HPDE6-E6E7 (cell line): Measurements from ENCODE around the gene ARL6IP5.

Source experiments
- DNase-seq: peaks from one replicate; pipeline ENCODE4 v3.0.0; 2011; ENCODE audit warnings: missing footprints; ENCODE audit errors: extremely low spot score

The ARL6IP5 gene

GRCh38 chr3:69116897-69117296 lies 32.2 kb downstream of the ARL6IP5 start:
- DNase-seq: peak; percentile 3

- no peak for DNase-seq
Measured at GRCh38 chr3:69118555-69118954, 33.8 kb downstream of the ARL6IP5 start.

GRCh38 chr3:69119138-69119537 lies 34.4 kb downstream of the ARL6IP5 start:
- DNase-seq: no peak

- DNase-seq: no peak
Measured at GRCh38 chr3:69119681-69120080, 34.9 kb downstream of the ARL6IP5 start.

GRCh38 chr3:69120879-69121464 lies 36.2 kb downstream of the ARL6IP5 start:
- DNase-seq: peak; percentile 3

GRCh38 chr3:69121513-69121912 lies 36.8 kb downstream of the ARL6IP5 start:
- DNase-seq: no peak

GRCh38 chr3:69121950-69122349 lies 37.2 kb downstream of the ARL6IP5 start:
- DNase-seq: no peak

- no peak for DNase-seq
Measured at GRCh38 chr3:69122403-69122802, 37.7 kb downstream of the ARL6IP5 start, which contains the start of gene LMOD3. LMOD3 (minus strand) TSS chr3:69122595; CDS start chr3:69122386, 209 bp downstream.

GRCh38 chr3:69126216-69126615 lies 41.5 kb downstream of the ARL6IP5 start:
- DNase-seq: no peak

GRCh38 chr3:69126999-69127398 lies 42.3 kb downstream of the ARL6IP5 start:
- no peak for DNase-seq

GRCh38 chr3:69128509-69128908 lies 43.8 kb downstream of the ARL6IP5 start:
- no peak for DNase-seq

- no peak for DNase-seq
Measured at GRCh38 chr3:69129531-69129930, 44.8 kb downstream of the ARL6IP5 start.

- no peak for DNase-seq
Measured at GRCh38 chr3:69130689-69131088, 46.0 kb downstream of the ARL6IP5 start.

GRCh38 chr3:69137005-69137404 lies 52.3 kb downstream of the ARL6IP5 start:
- no peak for DNase-seq

- DNase-seq: no peak
Measured at GRCh38 chr3:69137412-69137811, 52.7 kb downstream of the ARL6IP5 start.

- DNase-seq: no peak
Measured at GRCh38 chr3:69141313-69141712, 56.6 kb downstream of the ARL6IP5 start.

- DNase-seq: no peak
Measured at GRCh38 chr3:69142090-69142489, 57.4 kb downstream of the ARL6IP5 start.

GRCh38 chr3:69142797-69143454 lies 58.2 kb downstream of the ARL6IP5 start:
- DNase-seq: no peak

- DNase-seq: peak; percentile 1
Measured at GRCh38 chr3:69143612-69144011, 58.9 kb downstream of the ARL6IP5 start.

GRCh38 chr3:69144631-69145245 lies 60.0 kb downstream of the ARL6IP5 start:
- DNase-seq: no peak

- DNase-seq: no peak
Measured at GRCh38 chr3:69145688-69146087, 61.0 kb downstream of the ARL6IP5 start.

GRCh38 chr3:69149586-69149985 lies 64.8 kb downstream of the ARL6IP5 start:
- no peak for DNase-seq
